Activated naive CD4-positive, alpha-beta T cell treated with anti-CD3 and anti-CD28 coated beads, Interleukin-2, amount 10 ng/mL, durations not matched to agents 5 hours and 36 hours (primary cell): ENCODE data around the gene PSMB2. TPM values are rescaled to one million over a fixed set of nuclear protein-coding genes. Genes with fewer than 3 reads are reported as not detected.

Experiments used
- total RNA-seq, 2 experiments: library from RNA; stranded (reverse); gene quantifications; one replicate each; pipeline ENCODE4 v1.2.3, GENCODE V29; 2021

The PSMB2 gene
- 10 to 100 TPM; 51.1 to 55.1 TPM for total RNA-seq

DNA sequence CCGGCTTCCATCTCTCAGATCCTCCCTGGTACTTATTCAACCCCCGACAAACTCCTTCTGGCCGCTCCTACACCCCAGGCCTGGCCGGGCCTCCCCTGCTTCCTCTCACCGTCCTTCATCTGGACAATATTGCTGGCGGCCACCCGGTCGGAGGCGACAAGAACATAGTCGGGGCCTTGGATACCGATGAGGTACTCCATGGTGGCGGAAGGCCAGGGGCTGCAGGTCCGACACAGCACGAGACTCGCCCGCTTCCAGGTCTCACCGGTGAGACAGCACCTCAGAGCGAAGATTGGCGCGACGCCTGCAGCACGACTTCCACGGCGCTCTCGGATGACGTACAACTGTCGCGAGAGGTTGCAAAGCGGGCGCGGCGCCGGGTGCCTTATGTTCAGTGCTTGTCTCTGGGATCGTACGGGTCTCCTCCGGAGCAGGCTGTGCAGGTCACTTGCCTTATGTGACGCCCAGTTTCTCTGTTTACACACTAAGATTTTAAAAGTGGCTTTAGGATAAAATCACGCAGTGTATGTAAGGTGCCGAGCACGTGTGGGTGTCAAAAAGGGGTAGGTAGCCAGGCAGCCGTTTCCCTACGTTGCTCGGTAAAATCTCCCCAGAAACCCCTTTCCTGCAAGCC lies at the start of gene PSMB2:
Gene PSMB2 (minus strand): TSS at position 294 of the 634 bp plus-strand sequence. CDS start 94 bp downstream, at position 200.

DNA sequence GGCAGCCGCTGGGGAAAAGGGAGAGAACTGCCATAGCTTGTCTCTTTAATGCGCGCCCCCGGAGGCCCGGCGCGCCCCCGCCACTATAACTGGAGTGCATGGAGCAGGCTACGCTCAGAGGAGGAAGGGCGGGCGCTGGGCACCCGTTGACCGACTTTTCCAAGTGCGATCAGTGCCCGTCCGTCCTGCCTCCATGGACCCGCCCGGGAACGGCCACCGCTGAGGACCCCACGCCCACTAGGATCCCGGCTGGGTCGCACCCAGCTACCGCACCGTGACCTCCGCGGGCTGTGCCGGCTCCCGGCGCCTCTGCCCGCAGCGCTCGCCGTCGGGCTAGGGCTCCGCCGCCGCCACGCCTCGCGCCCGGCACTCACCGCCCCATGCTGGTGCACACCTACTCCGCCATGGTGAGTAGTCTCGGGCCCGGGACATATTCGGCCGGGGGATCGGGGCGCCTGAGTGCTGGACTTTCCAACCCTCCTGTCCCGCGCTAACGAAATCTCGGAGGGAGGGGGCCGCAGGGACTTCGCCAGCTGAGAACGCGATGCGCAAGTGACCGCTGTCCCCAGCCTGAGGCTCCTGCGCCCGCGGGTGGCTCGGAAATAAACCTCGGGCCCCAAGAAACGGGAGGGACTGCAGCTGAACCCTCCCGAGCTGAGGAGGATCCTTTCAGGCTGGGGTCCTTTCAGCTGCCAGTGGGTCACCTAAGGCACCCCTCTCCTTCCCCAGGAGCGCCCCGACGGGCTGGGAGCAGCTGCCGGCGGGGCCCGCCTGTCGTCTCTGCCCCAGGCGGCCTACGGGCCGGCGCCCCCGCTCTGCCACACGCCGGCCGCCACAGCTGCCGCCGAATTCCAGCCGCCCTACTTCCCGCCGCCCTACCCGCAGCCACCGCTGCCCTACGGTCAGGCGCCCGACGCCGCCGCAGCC lies 67.9 kb downstream of the PSMB2 start, which contains the start of gene TFAP2E:
Gene TFAP2E (plus strand): TSS at position 117 of the 927 bp plus-strand sequence. CDS start 264 bp downstream, at position 381.

GRCh38 chr1:35557611-35558373 lies 83.5 kb downstream of the PSMB2 start, which contains the start of gene NCDN:
Gene NCDN, plus strand, starts transcription at chr1:35557799. Its CDS starts 392 bp downstream, at chr1:35558191.

DNA sequence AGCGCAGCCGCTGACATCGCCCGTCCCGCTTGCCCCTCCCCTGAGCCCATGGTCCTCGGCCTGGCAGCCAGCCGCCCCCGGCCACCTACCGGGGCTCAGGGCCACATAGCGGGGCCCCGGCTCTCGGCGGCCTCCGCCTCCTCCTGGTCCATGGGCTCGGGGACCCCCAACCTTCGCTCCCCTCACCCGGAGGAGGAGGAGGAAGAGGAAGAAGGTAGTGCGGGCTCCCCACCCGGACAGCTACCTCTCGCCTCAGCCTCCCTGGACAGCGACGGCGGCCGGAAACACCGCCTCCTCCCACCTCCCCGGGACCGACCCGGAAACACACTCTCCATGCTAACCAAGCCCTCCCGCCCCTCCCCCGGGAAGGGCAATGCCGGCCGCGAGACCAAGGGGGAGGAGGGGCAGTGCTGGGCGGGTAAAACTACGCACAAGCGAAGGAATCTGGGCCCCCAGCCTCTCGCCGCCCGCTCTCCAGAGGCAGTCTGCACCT lies 84.2 kb downstream of the PSMB2 start, which contains the start of gene KIAA0319L:
Gene KIAA0319L (minus strand): TSS at position 286 of the 493 bp plus-strand sequence. CDS start 2,912 bp downstream, outside the sequence.

Other genes starting within 250 kb of the PSMB2 start
- gene KIAA0319L, start 84.1 kb downstream of the PSMB2 start, total RNA-seq, result 10 to 100 TPM; 42.7 to 49.0 TPM
- 10 to 100 TPM; 16.9 to 18.3 TPM for gene NCDN, start 83.7 kb downstream of the PSMB2 start, total RNA-seq
- gene TFAP2E, start 68.2 kb downstream of the PSMB2 start, total RNA-seq, result under 1 TPM; 0.58 to 0.70 TPM
- gene C1orf216, start 77.4 kb upstream of the PSMB2 start, total RNA-seq, result 10 to 100 TPM; 11.4 to 11.6 TPM
- gene CLSPN, start 128.5 kb upstream of the PSMB2 start, total RNA-seq, result 10 to 100 TPM; 40.4 to 43.1 TPM
- 10 to 100 TPM; 10.6 to 11.7 TPM for gene AGO4, start 166.5 kb upstream of the PSMB2 start, total RNA-seq
- 10 to 100 TPM; 17.9 to 19.2 TPM for gene AGO1, start 241.7 kb upstream of the PSMB2 start, total RNA-seq